Measurements from ENCODE around the gene MCC.

Gene MCC

GRCh38 chr5:113255579-113256386 is 232.5 kb downstream of the MCC start:
- H3K36me3 ChIP-seq (ENCODE audit: control insufficient read depth in 2 of 2, insufficient read depth in 1 of 2, low read length in 2 of 2), result no peaks in the 10 kb centered on the region

GRCh38 chr5:113255105-113255504 is 233.1 kb downstream of the MCC start:
- Histone ChIP-seq H3K4me3 (ENCODE audit: low read depth, low read length) (no peak overlapping the region), H3K27ac (ENCODE audit: extremely low read depth, low read depth, low read length) (no peak overlapping the region; the same call in 1 of the 2 replicates), H3K4me1 (ENCODE audit: control insufficient read depth, insufficient read depth, low read length) (peaks cover 40% of the 10 kb centered on the region), H3K9me3 (ENCODE audit: control insufficient read depth, insufficient read depth, low read depth, low read length) (no peaks in the 10 kb centered on the region), H3K36me3 (ENCODE audit: control insufficient read depth in 2 of 2, insufficient read depth in 1 of 2, low read length in 2 of 2) (no peaks in the 10 kb centered on the region)
- CTCF ChIA-PET, result no interaction called here
- POLR2A ChIA-PET, result no interaction called here
- TF ChIP-seq KLF16 (tag by site-specific recombination; IDR thresholded peaks at IDR 0.05) (no peak), ZNF280D (tag by site-specific recombination; IDR thresholded peaks at IDR 0.05) (no peak), ZNF132 (tag by site-specific recombination; IDR thresholded peaks at IDR 0.05; ENCODE audit: borderline replicate concordance) (no peak), ZBTB11 (tag by site-specific recombination; conservative IDR thresholded peaks at IDR 0.05; ENCODE audit: low read depth) (no peak), ZNF791 (tag by site-specific recombination; IDR thresholded peaks at IDR 0.05) (no peak), ZNF600 (tag by site-specific recombination; IDR thresholded peaks at IDR 0.05) (no peak), ZNF19 (tag by site-specific recombination; IDR thresholded peaks at IDR 0.05; ENCODE audit: low read depth) (no peak), SCRT1 (tag by site-specific recombination; IDR thresholded peaks at IDR 0.05; ENCODE audit: borderline replicate concordance) (no peak), GLIS2 (tag by site-specific recombination; IDR thresholded peaks at IDR 0.05) (no peak), OSR2 (tag by site-specific recombination; IDR thresholded peaks at IDR 0.05) (no peak), SP3 (tag by site-specific recombination; IDR thresholded peaks at IDR 0.05) (no peak), ZNF677 (tag by site-specific recombination; IDR thresholded peaks at IDR 0.05) (no peak), KLF1 (tag by site-specific recombination; IDR thresholded peaks at IDR 0.05) (no peak), ZNF433 (tag by site-specific recombination; IDR thresholded peaks at IDR 0.05; ENCODE audit: low read depth) (no peak), ZNF239 (tag by site-specific recombination; IDR thresholded peaks at IDR 0.05) (no peak), ZBTB17 (tag by site-specific recombination; IDR thresholded peaks at IDR 0.05) (no peak), ZNF121 (tag by site-specific recombination; IDR thresholded peaks at IDR 0.05) (no peak), ZNF302 (tag by site-specific recombination; IDR thresholded peaks at IDR 0.05; ENCODE audit: low read depth) (no peak)

More at GRCh38 chr5:113255579-113256386, 232.5 kb downstream of the MCC start:
- Histone ChIP-seq H3K4me1 (ENCODE audit: control insufficient read depth, insufficient read depth, low read length) (peaks cover 33% of the 10 kb centered on the region), H3K4me3 (ENCODE audit: low read depth, low read length) (no peak overlapping the region), H3K27ac (ENCODE audit: extremely low read depth, low read depth, low read length) (no peak overlapping the region; the same call in 1 of the 2 replicates), H3K9me3 (ENCODE audit: control insufficient read depth, insufficient read depth, low read depth, low read length) (no peaks in the 10 kb centered on the region)
- ChIA-PET POLR2A (no interaction called here), CTCF (no interaction called here)
- TF ChIP-seq ZNF157 (tag by site-specific recombination; IDR thresholded peaks at IDR 0.05) (no peak), TCF7L2 (IDR thresholded peaks at IDR 0.05; ENCODE audit: borderline replicate concordance, low read depth, low read length) (no peak), ZNF623 (tag by site-specific recombination; IDR thresholded peaks at IDR 0.05) (no peak), ZFP3 (tag by site-specific recombination; IDR thresholded peaks at IDR 0.05; ENCODE audit: low read depth) (no peak), PRDM1 (tag by site-specific recombination; IDR thresholded peaks at IDR 0.05) (no peak), ZXDB (tag by site-specific recombination; IDR thresholded peaks at IDR 0.05) (no peak), ZNF654 (tag by site-specific recombination; IDR thresholded peaks at IDR 0.05; ENCODE audit: low read depth) (no peak), ZNF292 (tag by site-specific recombination; IDR thresholded peaks at IDR 0.05; ENCODE audit: borderline replicate concordance, low read depth) (no peak)
